ENCODE data around the gene INPP4A. TPM values are rescaled to one million over a fixed set of nuclear protein-coding genes. Genes with fewer than 3 reads are reported as not detected.
A peak's percentile ranks its signal among the peaks of the same experiment; 100 is the strongest.

INPP4A gene
- total and polyA plus RNA-seq, 9 of the 15 experiments (the other 6 are each of a cell fraction or from before 2014, with no cell fraction given): 1.8 to 15.7 (median 8.3) TPM

- TF ChIP-seq ZBTB40 (IDR thresholded peaks at IDR 0.05) (no peak), ZBTB40 (CRISPR knock-in tag; IDR thresholded peaks at IDR 0.05) (no peak), ZBTB7A (IDR thresholded peaks at IDR 0.05; ENCODE audit: borderline replicate concordance, control insufficient read depth, low read depth, low read length) (peak; percentile 80), PRDM10 (IDR thresholded peaks at IDR 0.05; ENCODE audit: partially characterized antibody) (peak; percentile 43), EP300 (IDR thresholded peaks at IDR 0.05; ENCODE audit: low read length) (no peak), ZNF785 (CRISPR knock-in tag; IDR thresholded peaks at IDR 0.05) (no peak), ELF2 (CRISPR knock-in tag; IDR thresholded peaks at IDR 0.05) (no peak), USF2 (CRISPR knock-in tag; IDR thresholded peaks at IDR 0.05) (no peak), RBFOX2 (IDR thresholded peaks at IDR 0.05; ENCODE audit: low read depth, low read length) (no peak), ZNF146 (CRISPR knock-in tag; IDR thresholded peaks at IDR 0.05; ENCODE audit: unreplicated experiment) (no peak), JUNB (CRISPR knock-in tag; conservative IDR thresholded peaks at IDR 0.05) (no peak), CTCFL (IDR thresholded peaks at IDR 0.05; ENCODE audit: borderline replicate concordance, insufficient read depth, low read depth, low read length, poor library complexity, severe bottlenecking) (peak; percentile 76), RFX5 (IDR thresholded peaks at IDR 0.05; ENCODE audit: low read depth, low read length) (no peak)
Measured at GRCh38 chr2:98507461-98507860, 62.8 kb downstream of the INPP4A start (continued).
